ENCODE measurements around the gene SPTBN4.
"Not testable (repeated sequence)": the region's sequence is repeated elsewhere in the genome, so short reads cannot be mapped to it uniquely, and the experiment has no call there.

SPTBN4 gene

GRCh38 chr19:40510526-40511115 is 43.8 kb downstream of the SPTBN4 start:
- no peak for DNase-seq

- DNase-seq, result no peak
Measured at GRCh38 chr19:40511487-40511886, 44.7 kb downstream of the SPTBN4 start.

DNA sequence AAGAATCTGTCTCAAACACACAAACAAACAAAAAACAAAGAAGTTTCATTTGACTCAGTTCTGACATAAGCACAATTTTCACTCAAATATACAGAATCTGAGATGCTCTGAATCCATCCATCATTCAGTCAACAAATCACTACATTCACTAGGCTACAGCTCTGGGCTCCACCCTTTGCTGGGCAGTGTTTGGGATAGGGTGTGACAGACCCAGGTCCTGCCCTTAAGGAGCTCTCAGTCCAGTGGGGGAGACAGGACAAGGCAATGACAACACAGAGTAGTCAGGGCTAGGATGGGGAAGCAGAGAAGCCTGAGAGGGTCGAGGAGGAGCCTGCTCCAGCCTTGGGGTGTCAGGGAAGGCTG is 45.3 kb downstream of the SPTBN4 start:
- DNase-seq, result no peak

DNA sequence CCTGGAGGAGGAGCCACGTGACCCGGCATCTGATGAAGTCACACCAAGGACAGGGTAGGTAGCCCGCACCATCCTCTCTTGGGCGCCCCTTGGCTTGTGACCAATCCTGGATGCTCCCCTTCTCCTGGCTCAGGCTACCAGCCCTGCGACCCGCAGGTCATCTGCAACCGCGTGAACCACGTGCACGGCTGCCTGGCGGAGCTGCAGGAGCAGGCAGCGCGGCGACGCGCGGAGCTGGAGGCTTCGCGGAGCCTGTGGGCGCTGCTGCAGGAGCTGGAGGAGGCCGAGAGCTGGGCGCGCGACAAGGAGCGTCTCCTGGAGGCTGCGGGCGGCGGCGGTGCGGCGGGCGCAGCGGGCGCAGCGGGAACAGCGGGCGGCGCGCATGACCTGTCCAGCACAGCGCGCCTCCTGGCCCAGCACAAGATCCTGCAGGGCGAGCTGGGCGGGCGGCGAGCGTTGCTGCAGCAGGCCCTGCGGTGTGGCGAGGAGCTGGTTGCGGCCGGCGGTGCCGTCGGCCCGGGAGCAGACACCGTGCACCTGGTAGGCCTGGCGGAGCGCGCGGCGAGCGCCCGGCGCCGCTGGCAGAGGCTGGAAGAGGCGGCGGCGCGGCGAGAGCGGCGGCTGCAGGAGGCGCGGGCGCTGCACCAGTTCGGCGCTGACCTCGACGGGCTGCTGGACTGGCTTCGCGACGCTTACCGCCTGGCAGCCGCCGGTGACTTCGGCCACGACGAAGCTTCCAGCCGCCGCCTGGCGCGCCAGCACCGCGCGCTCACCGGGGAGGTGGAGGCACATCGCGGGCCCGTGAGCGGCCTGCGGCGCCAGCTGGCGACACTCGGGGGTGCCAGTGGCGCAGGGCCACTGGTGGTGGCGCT is 45.9 kb downstream of the SPTBN4 start:
- peak in 1 of 2 experiments; percentile 35 for DNase-seq

- no peak for DNase-seq
Measured at GRCh38 chr19:40513345-40513678, 46.5 kb downstream of the SPTBN4 start.

DNA sequence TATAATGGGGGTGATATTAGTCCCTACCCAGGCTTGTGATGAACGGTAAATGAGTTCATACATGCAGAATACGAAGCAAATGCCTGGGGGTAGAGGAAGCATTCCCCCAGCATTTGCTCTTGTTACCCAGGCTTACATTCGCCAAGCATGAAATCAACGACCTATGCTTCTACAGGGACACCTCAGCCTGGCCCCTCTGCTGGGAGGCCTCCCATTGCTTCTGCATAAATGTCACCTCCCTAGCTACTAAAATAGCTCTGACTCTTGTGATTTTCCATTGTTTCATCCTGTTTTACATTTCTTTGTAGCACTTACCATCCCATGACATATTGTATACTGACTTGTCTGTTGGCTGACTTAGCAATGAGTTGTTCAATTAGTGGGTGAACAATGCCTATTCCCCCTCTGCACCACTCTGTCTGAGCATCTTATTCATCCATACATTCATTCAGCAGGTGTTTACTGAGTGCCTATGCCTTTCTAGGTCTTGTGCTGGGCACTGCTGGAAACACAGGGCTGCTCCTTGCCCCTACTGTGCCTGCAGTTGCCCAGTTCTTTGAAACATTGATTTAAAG is 47.0 kb downstream of the SPTBN4 start:
- no peak for DNase-seq

DNA sequence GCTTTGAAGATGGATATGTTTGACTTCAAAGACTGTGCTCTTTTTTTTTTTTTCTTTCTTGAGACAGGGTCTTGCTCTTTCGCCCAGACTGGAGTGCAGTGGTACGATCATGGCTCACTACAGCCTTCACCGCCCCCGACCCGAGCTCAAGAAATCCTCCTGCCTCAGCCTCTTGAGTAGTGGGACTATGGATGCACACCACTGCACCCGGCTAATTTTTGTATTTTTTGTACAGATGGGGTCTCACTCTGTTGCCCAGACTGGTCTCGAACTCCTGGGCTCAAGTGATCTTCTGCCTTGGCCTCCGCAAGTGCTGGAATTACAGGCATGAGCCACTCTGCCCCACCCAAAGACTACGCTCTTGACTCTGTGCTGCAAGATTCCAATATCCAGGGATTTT is 50.4 kb downstream of the SPTBN4 start:
- no peak for DNase-seq

DNA sequence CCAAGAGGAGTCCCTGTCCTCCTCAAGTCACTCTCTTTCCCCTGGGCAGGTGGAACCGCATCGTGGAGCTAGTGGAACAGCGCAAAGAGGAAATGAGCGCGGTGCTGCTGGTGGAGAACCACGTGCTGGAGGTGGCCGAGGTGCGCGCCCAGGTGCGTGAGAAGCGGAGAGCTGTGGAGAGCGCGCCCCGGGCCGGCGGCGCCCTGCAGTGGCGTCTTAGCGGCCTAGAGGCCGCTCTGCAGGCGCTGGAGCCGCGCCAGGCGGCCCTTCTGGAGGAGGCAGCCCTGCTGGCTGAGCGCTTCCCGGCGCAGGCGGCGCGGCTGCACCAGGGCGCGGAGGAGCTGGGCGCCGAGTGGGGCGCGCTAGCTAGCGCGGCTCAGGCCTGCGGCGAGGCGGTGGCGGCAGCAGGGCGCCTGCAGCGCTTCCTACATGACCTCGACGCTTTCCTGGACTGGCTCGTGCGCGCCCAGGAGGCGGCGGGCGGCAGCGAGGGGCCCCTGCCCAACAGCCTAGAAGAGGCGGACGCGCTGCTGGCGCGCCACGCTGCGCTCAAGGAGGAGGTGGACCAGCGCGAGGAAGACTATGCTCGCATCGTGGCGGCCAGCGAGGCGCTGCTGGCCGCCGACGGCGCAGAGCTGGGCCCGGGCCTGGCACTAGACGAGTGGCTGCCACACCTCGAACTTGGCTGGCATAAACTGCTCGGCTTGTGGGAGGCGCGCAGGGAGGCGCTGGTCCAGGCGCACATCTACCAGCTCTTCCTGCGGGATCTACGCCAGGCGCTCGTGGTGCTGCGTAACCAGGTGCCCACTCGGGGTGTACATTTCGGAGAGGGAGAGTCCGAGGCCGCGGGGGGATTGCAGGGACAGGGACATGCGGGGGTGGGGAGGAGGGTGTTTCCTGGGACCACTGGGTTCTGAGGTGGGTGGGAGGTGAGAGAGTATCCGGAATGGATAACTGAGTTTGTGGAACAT is 52.8 kb downstream of the SPTBN4 start:
- peak in 1 of 2 experiments; percentile 31 for DNase-seq

GRCh38 chr19:40521276-40521675 is 54.5 kb downstream of the SPTBN4 start:
- no peak for DNase-seq

GRCh38 chr19:40521900-40522299 is 55.1 kb downstream of the SPTBN4 start:
- DNase-seq, result not testable (repeated sequence)

GRCh38 chr19:40523322-40524047 is 56.7 kb downstream of the SPTBN4 start:
- DNase-seq, result peak; percentile 68 to 75

DNA sequence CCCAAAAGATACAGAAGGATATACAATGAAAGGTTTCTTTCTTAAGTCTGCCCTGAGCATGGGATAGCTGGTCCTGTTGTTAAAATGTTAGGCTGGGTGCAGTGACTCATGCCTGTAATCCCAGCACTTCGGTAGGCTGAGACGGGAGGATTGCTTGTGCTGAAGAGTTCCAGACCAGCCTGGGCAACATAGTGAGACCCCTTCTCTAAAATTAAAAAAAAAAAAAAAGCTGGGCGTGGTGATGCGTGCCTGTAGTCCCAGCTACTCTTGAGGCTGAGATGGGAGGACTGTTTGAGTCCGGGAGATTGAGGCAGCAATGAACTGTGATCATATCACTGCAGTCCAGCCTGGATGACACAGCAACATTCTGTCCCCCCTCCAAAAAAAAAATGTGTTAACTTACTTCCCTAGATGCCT is 57.3 kb downstream of the SPTBN4 start:
- no peak for DNase-seq

DNA sequence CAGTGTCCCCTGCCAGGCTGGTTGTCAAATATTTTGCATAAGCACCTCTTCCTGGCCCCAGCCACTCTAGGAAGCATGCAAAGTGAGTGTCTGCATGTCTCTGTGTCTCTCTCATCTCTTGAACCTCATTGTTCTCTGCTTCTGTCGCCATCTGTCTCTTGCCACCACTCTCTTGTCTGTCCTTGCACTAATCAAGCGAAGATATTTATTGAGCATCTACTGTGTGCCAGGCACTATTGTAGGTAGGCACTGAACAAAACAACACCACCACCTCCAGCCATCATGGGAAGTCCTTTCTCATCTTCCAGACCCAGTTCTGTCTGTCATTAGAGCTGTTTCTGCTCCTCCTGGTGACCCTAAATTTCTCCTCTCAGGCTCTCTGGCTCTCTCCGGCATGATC is 57.9 kb downstream of the SPTBN4 start:
- no peak for DNase-seq

DNA sequence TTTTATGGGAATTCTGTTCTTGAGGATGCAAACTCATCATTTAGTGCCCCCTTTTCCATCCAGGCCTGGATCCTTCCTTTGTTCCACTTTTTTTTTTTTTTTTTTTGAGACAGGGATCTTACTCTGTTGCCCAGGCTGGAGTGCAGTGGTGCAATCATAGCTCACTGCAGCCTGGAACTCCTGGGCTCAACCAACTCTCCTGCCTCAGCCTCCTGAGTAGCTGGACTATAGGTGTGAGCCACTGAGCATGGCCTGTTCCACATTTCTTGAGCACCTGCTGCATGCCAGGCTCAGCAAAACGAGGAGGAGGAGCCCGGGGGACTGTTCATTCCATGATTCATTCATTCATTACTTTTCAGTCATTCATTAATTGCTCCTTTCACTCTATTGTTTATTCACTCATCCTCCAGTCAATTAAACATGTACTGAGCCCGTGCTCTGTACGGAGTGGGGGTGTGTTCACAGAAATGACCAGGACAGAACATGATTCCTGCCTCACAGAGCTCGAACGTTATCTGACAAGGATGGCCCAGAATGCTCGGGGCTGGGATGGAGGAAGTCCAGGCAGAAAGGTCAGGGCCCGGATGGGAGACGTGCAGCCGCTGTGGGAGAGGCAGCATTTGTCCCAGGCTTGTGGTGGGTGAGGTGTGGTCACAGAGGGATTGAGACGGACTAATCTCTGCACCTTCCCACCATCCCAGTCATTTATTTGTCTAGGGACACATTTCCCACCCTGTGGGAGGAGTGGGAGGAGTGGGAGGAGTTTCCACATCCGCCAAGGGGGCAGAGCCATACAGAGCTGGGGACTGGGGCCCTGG is 58.6 kb downstream of the SPTBN4 start:
- no peak for DNase-seq

- no peak for DNase-seq
Measured at GRCh38 chr19:40528078-40528477, 61.3 kb downstream of the SPTBN4 start.

DNA sequence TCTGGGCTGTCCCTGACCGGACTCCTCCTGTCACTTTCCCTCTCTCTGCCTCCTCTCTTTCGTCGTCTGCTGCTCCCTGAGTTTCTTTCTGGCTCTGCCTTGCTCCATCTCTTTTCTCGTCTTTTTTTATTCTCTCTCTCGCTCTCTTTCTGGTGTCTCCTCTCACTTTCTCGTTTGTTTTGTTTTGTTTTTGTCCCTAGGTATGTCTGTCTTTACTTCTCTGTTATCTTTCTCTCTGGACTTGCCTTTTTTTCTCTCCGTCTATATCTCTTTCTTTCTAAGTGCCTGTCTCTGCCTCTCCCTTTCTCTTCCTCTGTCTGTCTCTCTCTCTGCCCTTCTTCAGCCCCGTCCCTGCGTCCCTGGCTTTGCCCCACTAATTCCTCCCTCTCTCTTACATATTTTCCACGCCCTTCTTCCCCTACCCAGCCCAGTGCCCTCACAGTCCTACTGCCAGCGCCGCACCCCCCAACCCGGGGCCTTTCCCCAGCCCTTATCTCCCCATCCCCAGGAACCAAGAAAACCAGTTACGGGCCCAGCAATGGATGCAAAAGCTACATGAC is 61.8 kb downstream of the SPTBN4 start:
- no peak for DNase-seq

- peak; percentile 93 to 94 for DNase-seq
Measured at GRCh38 chr19:40529093-40529954, 62.5 kb downstream of the SPTBN4 start.

- peak in 1 of 2 experiments; percentile 45 for DNase-seq
Measured at GRCh38 chr19:40530091-40530901, 63.5 kb downstream of the SPTBN4 start.

- DNase-seq, result no peak
Measured at GRCh38 chr19:40533508-40533907, 66.7 kb downstream of the SPTBN4 start.
